DND-41 (cell line): ENCODE measurements around the gene MAGI1.

Experiments
- ATAC-seq: fragments of 200-7000 bp; cut with Tn5 transposase; 3 replicates; pipeline ENCODE4 v1.9.1; 2021; ENCODE audit warnings: low read depth; ENCODE audit not compliant: insufficient read depth
- DNase-seq: peaks from one replicate; pipeline ENCODE4 v3.0.0-alpha.2; 2020
- H2AFZ ChIP-seq: 2 replicates; pipeline ENCODE4 v1.6.0; 2012; ENCODE audit warnings: low read depth, low read length
- H3K27ac ChIP-seq: 2 replicates; pipeline ENCODE4 v1.5.1; 2012; ENCODE audit warnings: low read length, inconsistent platforms
- H3K27me3 ChIP-seq: fragments of 200-600 bp; sonication (generic); 2 replicates; pipeline ENCODE4 v1.6.0; 2012; ENCODE audit warnings: low read length, mild to moderate bottlenecking, inconsistent platforms; ENCODE audit not compliant: insufficient read depth, poor library complexity
- H3K36me3 ChIP-seq: 2 replicates; pipeline ENCODE4 v1.5.1; 2012; ENCODE audit warnings: low read length, inconsistent platforms; ENCODE audit not compliant: insufficient read depth
- H3K4me1 ChIP-seq: 2 replicates; pipeline ENCODE4 v1.5.1; 2012; ENCODE audit warnings: mild to moderate bottlenecking, low read length; ENCODE audit not compliant: insufficient read depth
- H3K4me2 ChIP-seq: 2 replicates; pipeline ENCODE4 v1.6.0; 2012; ENCODE audit warnings: mild to moderate bottlenecking, moderate library complexity, low read length, inconsistent platforms; ENCODE audit not compliant: insufficient read depth
- H3K4me3 ChIP-seq, 2 experiments: fragments of 200-600 bp in 1 of 2; shearing (Covaris generic) in 1 of 2; 2 replicates each; pipeline ENCODE4 v1.5.1; 2012 to 2016; ENCODE audit warnings: inconsistent platforms in 2 of 2, low read length in 2 of 2, mild to moderate bottlenecking in 2 of 2, low read depth in 1 of 2, moderate library complexity in 1 of 2
- H3K79me2 ChIP-seq: 2 replicates; pipeline ENCODE4 v1.6.0; 2012; ENCODE audit warnings: low read length, inconsistent platforms; ENCODE audit not compliant: insufficient read depth
- H3K9ac ChIP-seq: 2 replicates; pipeline ENCODE4 v1.6.0; 2012; ENCODE audit warnings: low read depth, mild to moderate bottlenecking, inconsistent platforms, low read length, moderate library complexity
- H3K9me3 ChIP-seq: 2 replicates; pipeline ENCODE4 v1.5.1; 2012; ENCODE audit warnings: low read length, moderate library complexity, mild to moderate bottlenecking, inconsistent platforms; ENCODE audit not compliant: insufficient read depth, severe bottlenecking
- H4K20me1 ChIP-seq: 2 replicates; pipeline ENCODE4 v1.6.0; 2012; ENCODE audit warnings: low read length; ENCODE audit not compliant: insufficient read depth
- CTCF ChIP-seq: IDR thresholded peaks from 2 replicates; pipeline ENCODE4 v1.5.1; 2012; ENCODE audit warnings: borderline replicate concordance, low read length, moderate library complexity, mild to moderate bottlenecking; ENCODE audit not compliant: poor library complexity, severe bottlenecking; ENCODE audit errors: extremely low read depth
- EZH2 ChIP-seq: IDR thresholded peaks from 3 replicates; pipeline ENCODE4 v1.6.1; 2012; ENCODE audit warnings: borderline replicate concordance, low read depth, mild to moderate bottlenecking, moderate library complexity, low read length, inconsistent platforms; ENCODE audit not compliant: severe bottlenecking

The MAGI1 gene

GRCh38 chr3:65729973-65730372, 308.7 kb downstream of the MAGI1 start:
- Histone ChIP-seq H3K4me2 (no peak overlapping the region), H3K27ac (no peak overlapping the region), H3K79me2 (no peaks in the 10 kb centered on the region), H3K4me1 (no peaks in the 10 kb centered on the region), H3K36me3 (no peaks in the 10 kb centered on the region), H3K27me3 (no peaks in the 10 kb centered on the region), H3K4me3 (no peak overlapping the region), H4K20me1 (no peaks in the 10 kb centered on the region), H3K9ac (no peak overlapping the region), H3K9me3 (no peaks in the 10 kb centered on the region), H2AFZ (no peak overlapping the region)
- no peak for DNase-seq
- no peak for ATAC-seq
- TF ChIP-seq CTCF (no peak), EZH2 (no peak)

GRCh38 chr3:65729555-65729954, 309.2 kb downstream of the MAGI1 start:
- ATAC-seq (no peak), DNase-seq (no peak)
- TF ChIP-seq EZH2 (no peak), CTCF (no peak)
- Histone ChIP-seq H3K9ac (no peak overlapping the region), H3K4me3 (no peak overlapping the region), H3K79me2 (no peaks in the 10 kb centered on the region), H3K36me3 (no peaks in the 10 kb centered on the region), H3K4me2 (no peak overlapping the region), H3K27ac (no peak overlapping the region), H2AFZ (no peak overlapping the region), H4K20me1 (no peaks in the 10 kb centered on the region), H3K9me3 (no peaks in the 10 kb centered on the region), H3K27me3 (no peaks in the 10 kb centered on the region), H3K4me1 (no peaks in the 10 kb centered on the region)

- H3K36me3 ChIP-seq: no peaks in the 10 kb centered on the region
- H3K27me3 ChIP-seq: no peaks in the 10 kb centered on the region
- no peaks in the 10 kb centered on the region for H3K9me3 ChIP-seq
- no peak overlapping the region for H2AFZ ChIP-seq
- H4K20me1 ChIP-seq: no peaks in the 10 kb centered on the region
- no peak for DNase-seq
- H3K4me3 ChIP-seq: no peak overlapping the region
- no peak overlapping the region for H3K4me2 ChIP-seq
- TF ChIP-seq EZH2: no peak
- TF ChIP-seq CTCF: no peak
- no peaks in the 10 kb centered on the region for H3K4me1 ChIP-seq
- no peak for ATAC-seq
- no peaks in the 10 kb centered on the region for H3K79me2 ChIP-seq
- no peak overlapping the region for H3K27ac ChIP-seq
- H3K9ac ChIP-seq: no peak overlapping the region
These were observed 310.6 kb downstream of the MAGI1 start for GRCh38 chr3:65728138-65728537.

- no peak overlapping the region for H3K4me2 ChIP-seq
- no peaks in the 10 kb centered on the region for H3K4me1 ChIP-seq
- no peaks in the 10 kb centered on the region for H3K79me2 ChIP-seq
- H3K36me3 ChIP-seq: no peaks in the 10 kb centered on the region
- H3K27ac ChIP-seq: no peak overlapping the region
- TF ChIP-seq EZH2 (no peak), CTCF (no peak)
- no peak overlapping the region for H3K4me3 ChIP-seq
- no peaks in the 10 kb centered on the region for H3K9me3 ChIP-seq
- H2AFZ ChIP-seq: no peak overlapping the region
- H3K9ac ChIP-seq: no peak overlapping the region
- H3K27me3 ChIP-seq: no peaks in the 10 kb centered on the region
- ATAC-seq (no peak), DNase-seq (no peak)
- H4K20me1 ChIP-seq: no peaks in the 10 kb centered on the region
These were observed 314.7 kb downstream of the MAGI1 start for GRCh38 chr3:65723985-65724384.
